Activated naive CD4-positive, alpha-beta T cell treated with anti-CD3 and anti-CD28 coated beads, Interleukin-2, amount 50 U/mL, for 24 hours (primary cell): ENCODE results near the gene ZNF503.

Experiments
- H3K27ac Mint-ChIP-seq: one replicate; pipeline ENCODE4 v1.8.0; 2021; ENCODE audit warnings: mild to moderate bottlenecking, mixed read lengths
- H3K27me3 Mint-ChIP-seq: one replicate; pipeline ENCODE4 v1.8.0; 2021; ENCODE audit warnings: mixed read lengths
- H3K36me3 Mint-ChIP-seq: one replicate; pipeline ENCODE4 v1.8.0; 2021; ENCODE audit warnings: mixed read lengths
- H3K4me1 Mint-ChIP-seq: one replicate; pipeline ENCODE4 v1.8.0; 2021; ENCODE audit warnings: mixed read lengths
- H3K4me3 Mint-ChIP-seq: one replicate; pipeline ENCODE4 v1.8.0; 2021; ENCODE audit warnings: mild to moderate bottlenecking, mixed read lengths
- H3K9me3 Mint-ChIP-seq: one replicate; pipeline ENCODE4 v1.8.0; 2021; ENCODE audit warnings: mixed read lengths

ZNF503 gene

GRCh38 chr10:75422913-75423312, 21.3 kb upstream of the ZNF503 start:
- Mint-ChIP-seq H3K27me3 (peaks cover 5% of the 10 kb centered on the region), H3K4me1 (no peaks in the 10 kb centered on the region), H3K27ac (no peak overlapping the region), H3K4me3 (no peak overlapping the region), H3K9me3 (no peaks in the 10 kb centered on the region), H3K36me3 (no peaks in the 10 kb centered on the region)

GRCh38 chr10:75418712-75419111, 17.1 kb upstream of the ZNF503 start:
- Mint-ChIP-seq H3K27me3 (peaks cover 16% of the 10 kb centered on the region), H3K36me3 (no peaks in the 10 kb centered on the region), H3K27ac (no peak overlapping the region), H3K9me3 (no peaks in the 10 kb centered on the region), H3K4me1 (no peaks in the 10 kb centered on the region), H3K4me3 (no peak overlapping the region)

GRCh38 chr10:75418293-75418692, 16.7 kb upstream of the ZNF503 start:
- H3K27me3 Mint-ChIP-seq, result peaks cover 17% of the 10 kb centered on the region
- no peak overlapping the region for H3K4me3 Mint-ChIP-seq
- H3K4me1 Mint-ChIP-seq, result no peaks in the 10 kb centered on the region
- no peaks in the 10 kb centered on the region for H3K9me3 Mint-ChIP-seq
- H3K27ac Mint-ChIP-seq, result no peak overlapping the region
- no peaks in the 10 kb centered on the region for H3K36me3 Mint-ChIP-seq

GRCh38 chr10:75417522-75417927, 16.0 kb upstream of the ZNF503 start:
- Mint-ChIP-seq H3K4me1 (no peaks in the 10 kb centered on the region), H3K9me3 (no peaks in the 10 kb centered on the region), H3K36me3 (no peaks in the 10 kb centered on the region), H3K27ac (no peak overlapping the region), H3K27me3 (peaks cover 21% of the 10 kb centered on the region), H3K4me3 (no peak overlapping the region)

- Mint-ChIP-seq H3K4me3 (no peak overlapping the region), H3K27ac (no peak overlapping the region), H3K36me3 (no peaks in the 10 kb centered on the region), H3K9me3 (no peaks in the 10 kb centered on the region), H3K4me1 (peaks cover 6% of the 10 kb centered on the region), H3K27me3 (peaks cover 32% of the 10 kb centered on the region)
Measured at GRCh38 chr10:75414527-75414926, 13.0 kb upstream of the ZNF503 start.

GRCh38 chr10:75410132-75411005, 8.8 kb upstream of the ZNF503 start:
- H3K4me1 Mint-ChIP-seq, result peaks cover 16% of the 10 kb centered on the region
- peaks cover 40% of the 10 kb centered on the region for H3K27me3 Mint-ChIP-seq
- no peaks in the 10 kb centered on the region for H3K36me3 Mint-ChIP-seq
- H3K27ac Mint-ChIP-seq, result no peak overlapping the region
- H3K4me3 Mint-ChIP-seq, result peak overlapping the region; percentile 78
- no peaks in the 10 kb centered on the region for H3K9me3 Mint-ChIP-seq

- peaks cover 40% of the 10 kb centered on the region for H3K27me3 Mint-ChIP-seq
- peaks cover 16% of the 10 kb centered on the region for H3K4me1 Mint-ChIP-seq
- no peaks in the 10 kb centered on the region for H3K9me3 Mint-ChIP-seq
- H3K36me3 Mint-ChIP-seq, result no peaks in the 10 kb centered on the region
- peak overlapping the region; percentile 78 for H3K4me3 Mint-ChIP-seq
- no peak overlapping the region for H3K27ac Mint-ChIP-seq
Measured at GRCh38 chr10:75408911-75409885, 7.6 kb upstream of the ZNF503 start.

GRCh38 chr10:75408509-75408875, 6.9 kb upstream of the ZNF503 start:
- no peaks in the 10 kb centered on the region for H3K36me3 Mint-ChIP-seq
- H3K9me3 Mint-ChIP-seq, result no peaks in the 10 kb centered on the region
- peak overlapping the region; percentile 57 for H3K4me3 Mint-ChIP-seq
- H3K4me1 Mint-ChIP-seq, result peaks cover 21% of the 10 kb centered on the region
- no peak overlapping the region for H3K27ac Mint-ChIP-seq
- peaks cover 42% of the 10 kb centered on the region for H3K27me3 Mint-ChIP-seq

GRCh38 chr10:75407713-75408508, 6.3 kb upstream of the ZNF503 start:
- H3K27me3 Mint-ChIP-seq, result peaks cover 46% of the 10 kb centered on the region
- H3K36me3 Mint-ChIP-seq, result no peaks in the 10 kb centered on the region
- H3K4me1 Mint-ChIP-seq, result peaks cover 26% of the 10 kb centered on the region
- no peaks in the 10 kb centered on the region for H3K9me3 Mint-ChIP-seq
- H3K27ac Mint-ChIP-seq, result no peak overlapping the region
- peak overlapping the region; percentile 74 for H3K4me3 Mint-ChIP-seq

- Mint-ChIP-seq H3K36me3 (no peaks in the 10 kb centered on the region), H3K9me3 (no peaks in the 10 kb centered on the region), H3K27ac (no peak overlapping the region), H3K27me3 (peaks cover 46% of the 10 kb centered on the region), H3K4me1 (peaks cover 33% of the 10 kb centered on the region), H3K4me3 (peak overlapping the region; percentile 74)
Measured at GRCh38 chr10:75407224-75407712, 5.7 kb upstream of the ZNF503 start.

- Mint-ChIP-seq H3K4me1 (peaks cover 38% of the 10 kb centered on the region), H3K27ac (no peak overlapping the region), H3K27me3 (peaks cover 49% of the 10 kb centered on the region), H3K4me3 (no peak overlapping the region), H3K9me3 (no peaks in the 10 kb centered on the region), H3K36me3 (no peaks in the 10 kb centered on the region)
Measured at GRCh38 chr10:75406462-75407223, 5.1 kb upstream of the ZNF503 start.

- H3K9me3 Mint-ChIP-seq, result no peaks in the 10 kb centered on the region
- H3K4me1 Mint-ChIP-seq, result peaks cover 38% of the 10 kb centered on the region
- H3K4me3 Mint-ChIP-seq, result no peak overlapping the region
- H3K27me3 Mint-ChIP-seq, result peaks cover 44% of the 10 kb centered on the region
- peak overlapping the region; percentile 47 for H3K27ac Mint-ChIP-seq
- no peaks in the 10 kb centered on the region for H3K36me3 Mint-ChIP-seq
Measured at GRCh38 chr10:75405598-75406461, 4.3 kb upstream of the ZNF503 start.

- H3K27me3 Mint-ChIP-seq, result peaks cover 42% of the 10 kb centered on the region
- no peak overlapping the region for H3K4me3 Mint-ChIP-seq
- H3K4me1 Mint-ChIP-seq, result peaks cover 41% of the 10 kb centered on the region
- no peaks in the 10 kb centered on the region for H3K36me3 Mint-ChIP-seq
- H3K27ac Mint-ChIP-seq, result no peak overlapping the region
- no peaks in the 10 kb centered on the region for H3K9me3 Mint-ChIP-seq
Measured at GRCh38 chr10:75404815-75405597, 3.4 kb upstream of the ZNF503 start.
